SK-N-MC (cell line): ENCODE measurements around the gene HPCAL4.

ENCODE experiments used
- EZH2 ChIP-seq: fragments of 200-600 bp; sonication (generic); IDR thresholded peaks from one replicate; pipeline ENCODE4 v1.6.1; 2017; ENCODE audit warnings: antibody characterized with exemption
- FOXP2 ChIP-seq: optimal IDR thresholded peaks from 2 replicates; pipeline ENCODE3; 2011; ENCODE audit warnings: mild to moderate bottlenecking, moderate library complexity; ENCODE audit not compliant: insufficient read depth; ENCODE audit errors: extremely low read length, control extremely low read depth
- POLR2AphosphoS5 ChIP-seq: IDR thresholded peaks from 2 replicates; pipeline ENCODE4 v1.6.1; 2012; ENCODE audit warnings: mild to moderate bottlenecking, low read depth, low read length, borderline replicate concordance

- TF ChIP-seq EZH2 (no peak), POLR2AphosphoS5 (no peak), FOXP2 (no peak)
Observed at GRCh38 chr1:39632323-39632681, 58.9 kb downstream of the HPCAL4 start.
